ENCODE measurements around the gene ROGDI. TPM values are rescaled to one million over a fixed set of nuclear protein-coding genes. Genes with fewer than 3 reads are reported as not detected.

The ROGDI gene
- total RNA-seq, 1 donor from 2014 or later: 3.3 TPM

DNA sequence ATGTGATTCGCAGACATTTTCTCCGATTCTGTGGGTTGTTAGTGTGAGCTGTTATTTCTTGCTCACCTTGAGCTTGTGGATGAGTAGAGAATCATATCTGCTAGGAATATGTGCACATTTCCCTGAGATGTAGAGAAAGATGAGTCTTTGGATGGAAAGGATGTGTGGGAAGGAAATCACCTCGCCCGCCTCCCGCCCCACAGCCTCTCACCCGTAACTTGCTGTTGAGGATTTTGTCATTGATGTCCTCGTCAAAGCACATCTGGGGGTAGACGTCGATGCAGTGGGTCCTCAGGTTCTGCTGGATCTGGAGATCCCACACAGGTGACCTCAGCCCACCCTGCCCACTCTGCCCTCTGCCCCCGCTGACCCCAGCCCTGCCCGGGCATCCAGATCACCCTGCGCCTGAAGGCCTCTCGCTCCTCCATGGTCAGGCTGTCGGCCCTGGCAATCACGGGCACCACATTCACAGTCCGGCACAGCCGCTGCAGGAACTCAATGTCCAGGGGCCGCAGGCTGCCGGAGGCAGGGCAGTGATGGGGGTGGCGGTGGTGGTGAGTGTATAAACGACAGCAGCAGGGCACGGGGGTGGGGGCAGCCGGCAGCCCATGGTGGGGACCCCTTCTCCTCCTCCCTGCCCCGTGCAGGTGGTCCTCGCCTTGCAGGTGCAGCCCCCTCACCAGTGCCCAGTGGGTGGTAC lies 19.0 kb downstream of the ROGDI start:
- intact Hi-C loops (cut with micrococcal nuclease): no loop called here
- Mint-ChIP-seq H3K4me1 (ENCODE audit: low read depth) (no peaks in the 10 kb centered on the region), H3K4me3 (no peak overlapping the region), H3K27me3 (ENCODE audit: insufficient read depth) (peaks cover 2% of the 10 kb centered on the region), H3K9me3 (no peaks in the 10 kb centered on the region), H3K27ac (no peak overlapping the region), H3K36me3 (ENCODE audit: low read depth) (no peaks in the 10 kb centered on the region)
- DNase-seq (ENCODE audit: low spot score): no peak

GRCh38 chr16:4780235-4780634 lies 22.2 kb downstream of the ROGDI start:
- Mint-ChIP-seq H3K27ac (no peak overlapping the region), H3K27me3 (ENCODE audit: insufficient read depth) (no peaks in the 10 kb centered on the region), H3K4me1 (ENCODE audit: low read depth) (no peaks in the 10 kb centered on the region), H3K4me3 (no peak overlapping the region), H3K9me3 (no peaks in the 10 kb centered on the region), H3K36me3 (ENCODE audit: low read depth) (no peaks in the 10 kb centered on the region)
- DNase-seq (ENCODE audit: low spot score): no peak
- intact Hi-C loops (cut with micrococcal nuclease): no loop called here

DNA sequence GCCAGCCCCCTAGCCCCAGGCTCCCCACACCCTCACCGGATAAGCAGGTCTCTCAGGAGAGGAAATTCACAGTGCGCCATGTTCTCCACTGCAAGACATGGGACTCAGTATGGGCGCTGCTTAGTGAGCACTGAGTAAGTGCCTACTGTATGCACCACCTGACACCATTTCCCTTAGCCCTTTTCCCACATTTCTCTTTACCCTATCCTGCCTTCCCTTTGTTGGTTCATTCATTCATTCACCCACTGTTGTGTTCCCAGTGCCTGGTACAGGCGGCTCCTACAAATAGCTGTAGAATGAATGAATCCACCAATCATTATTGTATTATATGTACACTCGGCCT lies 24.4 kb downstream of the ROGDI start:
- intact Hi-C loops (cut with micrococcal nuclease): no loop called here
- Mint-ChIP-seq H3K36me3 (ENCODE audit: low read depth) (no peaks in the 10 kb centered on the region), H3K4me3 (no peak overlapping the region), H3K9me3 (no peaks in the 10 kb centered on the region), H3K27me3 (ENCODE audit: insufficient read depth) (no peaks in the 10 kb centered on the region), H3K27ac (no peak overlapping the region), H3K4me1 (ENCODE audit: low read depth) (no peaks in the 10 kb centered on the region)
- no peak for DNase-seq (ENCODE audit: low spot score)

- no peaks in the 10 kb centered on the region for H3K36me3 Mint-ChIP-seq (ENCODE audit: low read depth)
- intact Hi-C loops (cut with micrococcal nuclease): no loop called here
- no peaks in the 10 kb centered on the region for H3K27me3 Mint-ChIP-seq (ENCODE audit: insufficient read depth)
- no peaks in the 10 kb centered on the region for H3K4me1 Mint-ChIP-seq (ENCODE audit: low read depth)
- no peak overlapping the region for H3K27ac Mint-ChIP-seq
- no peaks in the 10 kb centered on the region for H3K9me3 Mint-ChIP-seq
- no peak overlapping the region for H3K4me3 Mint-ChIP-seq
- no peak for DNase-seq (ENCODE audit: low spot score)
These were observed 24.9 kb downstream of the ROGDI start for GRCh38 chr16:4777339-4778049.

DNA sequence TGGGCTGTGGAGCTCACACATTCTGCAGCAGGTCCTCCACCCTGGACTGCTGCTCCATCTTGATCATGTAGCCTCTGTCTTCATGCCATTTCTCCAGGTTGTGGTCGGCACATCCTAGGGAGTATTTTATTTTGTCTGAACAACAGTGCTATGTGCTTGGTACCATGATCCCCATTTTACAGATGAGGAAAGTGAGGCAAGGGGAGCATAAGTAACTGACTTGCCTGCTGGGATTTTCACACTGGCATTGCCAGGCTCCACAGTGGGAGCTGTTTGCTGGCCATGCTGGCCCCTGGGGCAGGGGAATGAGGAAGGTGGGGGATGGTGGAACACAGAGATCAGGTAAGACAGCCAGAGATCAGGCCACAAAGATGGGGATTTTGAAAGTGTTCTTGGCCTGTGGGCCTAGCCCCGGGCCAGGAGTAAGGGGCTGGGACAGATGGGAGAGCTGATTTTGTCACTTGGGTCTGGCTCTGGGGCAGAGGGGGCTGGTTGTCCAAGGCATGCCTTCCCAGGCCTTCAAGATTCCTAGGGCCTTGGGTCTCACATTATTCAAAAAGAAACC lies 26.2 kb downstream of the ROGDI start:
- Mint-ChIP-seq H3K9me3 (no peaks in the 10 kb centered on the region), H3K4me3 (no peak overlapping the region), H3K36me3 (ENCODE audit: low read depth) (no peaks in the 10 kb centered on the region), H3K27me3 (ENCODE audit: insufficient read depth) (no peaks in the 10 kb centered on the region), H3K4me1 (ENCODE audit: low read depth) (no peaks in the 10 kb centered on the region), H3K27ac (no peak overlapping the region)
- no peak for DNase-seq (ENCODE audit: low spot score)
- intact Hi-C loops (cut with micrococcal nuclease): no loop called here

GRCh38 chr16:4775005-4775404 lies 27.4 kb downstream of the ROGDI start:
- Mint-ChIP-seq H3K27me3 (ENCODE audit: insufficient read depth) (no peaks in the 10 kb centered on the region), H3K36me3 (ENCODE audit: low read depth) (no peaks in the 10 kb centered on the region), H3K4me1 (ENCODE audit: low read depth) (no peaks in the 10 kb centered on the region), H3K4me3 (no peak overlapping the region), H3K27ac (no peak overlapping the region), H3K9me3 (no peaks in the 10 kb centered on the region)
- DNase-seq (ENCODE audit: low spot score): no peak
- intact Hi-C loops (cut with micrococcal nuclease): no loop called here

DNA sequence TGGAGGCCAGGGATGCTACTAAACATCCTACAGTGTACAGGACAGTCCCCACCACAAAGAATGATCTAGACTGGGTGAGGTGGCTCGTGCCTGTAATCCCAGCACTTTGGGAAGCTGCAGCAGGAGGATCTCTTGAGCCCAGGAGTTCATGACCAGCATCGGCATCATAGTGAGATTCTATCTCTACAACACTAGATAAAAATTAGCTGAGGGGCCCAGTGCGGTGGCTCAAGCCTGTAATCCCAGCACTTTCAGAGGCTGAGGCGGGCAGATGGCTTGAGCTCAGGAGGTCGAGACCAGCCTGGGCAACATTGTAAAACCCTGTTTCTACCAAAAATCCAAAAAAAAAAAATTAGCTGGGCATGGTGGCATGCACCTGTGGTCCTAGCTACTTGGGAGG lies 30.1 kb downstream of the ROGDI start:
- Mint-ChIP-seq H3K4me3 (no peak overlapping the region), H3K9me3 (no peaks in the 10 kb centered on the region), H3K4me1 (ENCODE audit: low read depth) (peaks cover 11% of the 10 kb centered on the region), H3K27ac (no peak overlapping the region), H3K27me3 (ENCODE audit: insufficient read depth) (no peaks in the 10 kb centered on the region), H3K36me3 (ENCODE audit: low read depth) (no peaks in the 10 kb centered on the region)
- intact Hi-C loops (cut with micrococcal nuclease): no loop called here
- no peak for DNase-seq (ENCODE audit: low spot score)

DNA sequence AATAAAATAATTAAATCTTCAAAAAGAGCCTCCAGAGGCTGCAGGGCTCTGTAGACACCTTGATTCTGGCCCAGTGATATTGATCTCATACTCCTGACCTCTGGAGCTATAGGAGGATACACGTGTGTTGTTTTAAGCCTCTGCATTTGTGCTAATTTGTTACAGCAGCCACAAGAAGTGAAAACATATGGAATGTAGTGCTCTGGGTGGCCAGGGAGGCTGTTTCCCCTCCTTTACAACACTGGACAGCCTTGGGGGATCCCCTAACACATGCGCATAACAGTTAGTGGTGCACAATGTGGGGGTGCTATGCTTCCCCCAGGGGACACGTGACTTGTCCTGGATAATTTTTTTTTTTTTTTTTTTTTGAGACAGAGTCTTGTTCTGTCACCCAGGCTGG lies 30.8 kb downstream of the ROGDI start:
- no peaks in the 10 kb centered on the region for H3K36me3 Mint-ChIP-seq (ENCODE audit: low read depth)
- H3K27me3 Mint-ChIP-seq (ENCODE audit: insufficient read depth): no peaks in the 10 kb centered on the region
- H3K9me3 Mint-ChIP-seq: no peaks in the 10 kb centered on the region
- no peak for DNase-seq (ENCODE audit: low spot score)
- intact Hi-C loops (cut with micrococcal nuclease): no loop called here
- peaks cover 11% of the 10 kb centered on the region for H3K4me1 Mint-ChIP-seq (ENCODE audit: low read depth)
- no peak overlapping the region for H3K4me3 Mint-ChIP-seq
- no peak overlapping the region for H3K27ac Mint-ChIP-seq

GRCh38 chr16:4769306-4769638 lies 33.2 kb downstream of the ROGDI start:
- peak overlapping the region; percentile 95 for H3K4me3 Mint-ChIP-seq

DNA sequence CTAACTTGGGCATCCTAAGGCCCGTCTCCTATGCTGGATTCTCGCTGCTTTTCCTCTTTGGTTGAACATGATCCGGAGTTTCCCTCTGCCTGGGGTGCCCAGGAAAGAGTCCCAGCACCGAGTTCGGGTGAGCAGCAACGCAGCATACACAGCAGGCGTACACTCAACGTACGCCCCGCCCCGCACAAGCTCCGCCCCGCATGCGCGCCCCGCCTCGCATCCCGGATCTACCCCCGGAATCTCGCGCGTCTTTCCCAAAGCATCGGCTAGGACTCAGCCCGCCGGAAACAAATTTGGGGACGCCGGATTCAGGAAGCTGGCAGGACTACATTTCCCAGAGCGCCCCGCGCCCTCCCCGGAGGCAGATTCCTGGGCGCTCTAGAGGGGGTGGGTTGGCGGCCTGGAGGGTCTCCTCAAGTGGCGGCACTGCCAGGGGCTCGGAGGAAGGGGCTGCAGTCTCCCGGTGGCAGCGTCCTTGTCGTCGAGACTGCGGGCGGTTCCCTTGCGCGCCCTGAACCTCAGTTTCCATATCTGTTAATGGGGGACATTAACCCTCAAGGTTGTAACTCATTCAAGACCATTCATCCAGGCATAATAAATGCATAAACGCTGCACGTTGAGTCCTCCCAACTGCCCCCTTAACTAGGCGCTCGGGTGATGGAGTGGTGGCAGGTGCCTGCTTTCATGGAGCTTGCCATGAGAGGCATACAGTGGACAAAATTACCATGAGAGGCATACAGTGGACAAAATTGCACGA lies 33.7 kb downstream of the ROGDI start:
- Mint-ChIP-seq H3K9me3 (no peaks in the 10 kb centered on the region), H3K27me3 (ENCODE audit: insufficient read depth) (no peaks in the 10 kb centered on the region), H3K27ac (peak overlapping the region; percentile 87), H3K4me3 (peak overlapping the region; percentile 95), H3K4me1 (ENCODE audit: low read depth) (peaks cover 20% of the 10 kb centered on the region), H3K36me3 (ENCODE audit: low read depth) (no peaks in the 10 kb centered on the region)
- peak; percentile 85 for DNase-seq (ENCODE audit: low spot score)
- intact Hi-C loops (cut with micrococcal nuclease): loop anchor here (1.0 to 5.0 kb wide), 5 partner anchors 34 to 304 kb away; partner anchors contain the start of genes ALG1, GLYR1, NUDT16L1 and ROGDI

More at GRCh38 chr16:4769306-4769638, 33.2 kb downstream of the ROGDI start:
- Mint-ChIP-seq H3K4me1 (ENCODE audit: low read depth) (peaks cover 20% of the 10 kb centered on the region), H3K36me3 (ENCODE audit: low read depth) (no peaks in the 10 kb centered on the region), H3K27me3 (ENCODE audit: insufficient read depth) (no peaks in the 10 kb centered on the region), H3K27ac (peak overlapping the region; percentile 19), H3K9me3 (no peaks in the 10 kb centered on the region)
- DNase-seq (ENCODE audit: low spot score): no peak
- intact Hi-C loops (cut with micrococcal nuclease): loop anchor here (2.0 to 5.0 kb wide), 2 partner anchors 76 to 303 kb away; partner anchors contain the start of genes ALG1 and NUDT16L1

- Mint-ChIP-seq H3K4me1 (ENCODE audit: low read depth) (peaks cover 20% of the 10 kb centered on the region), H3K4me3 (peak overlapping the region; percentile 95), H3K27me3 (ENCODE audit: insufficient read depth) (no peaks in the 10 kb centered on the region), H3K27ac (peak overlapping the region; percentile 87), H3K9me3 (no peaks in the 10 kb centered on the region), H3K36me3 (ENCODE audit: low read depth) (no peaks in the 10 kb centered on the region)
- intact Hi-C loops (cut with micrococcal nuclease): loop anchor here (1.0 to 5.0 kb wide), 10 partner anchors 34 to 343 kb away; partner anchors contain the start of genes ALG1, ANKS3, DNAAF8 and DNAJA3
- DNase-seq (ENCODE audit: low spot score): no peak
These were observed 34.4 kb downstream of the ROGDI start for GRCh38 chr16:4767872-4768548.

DNA sequence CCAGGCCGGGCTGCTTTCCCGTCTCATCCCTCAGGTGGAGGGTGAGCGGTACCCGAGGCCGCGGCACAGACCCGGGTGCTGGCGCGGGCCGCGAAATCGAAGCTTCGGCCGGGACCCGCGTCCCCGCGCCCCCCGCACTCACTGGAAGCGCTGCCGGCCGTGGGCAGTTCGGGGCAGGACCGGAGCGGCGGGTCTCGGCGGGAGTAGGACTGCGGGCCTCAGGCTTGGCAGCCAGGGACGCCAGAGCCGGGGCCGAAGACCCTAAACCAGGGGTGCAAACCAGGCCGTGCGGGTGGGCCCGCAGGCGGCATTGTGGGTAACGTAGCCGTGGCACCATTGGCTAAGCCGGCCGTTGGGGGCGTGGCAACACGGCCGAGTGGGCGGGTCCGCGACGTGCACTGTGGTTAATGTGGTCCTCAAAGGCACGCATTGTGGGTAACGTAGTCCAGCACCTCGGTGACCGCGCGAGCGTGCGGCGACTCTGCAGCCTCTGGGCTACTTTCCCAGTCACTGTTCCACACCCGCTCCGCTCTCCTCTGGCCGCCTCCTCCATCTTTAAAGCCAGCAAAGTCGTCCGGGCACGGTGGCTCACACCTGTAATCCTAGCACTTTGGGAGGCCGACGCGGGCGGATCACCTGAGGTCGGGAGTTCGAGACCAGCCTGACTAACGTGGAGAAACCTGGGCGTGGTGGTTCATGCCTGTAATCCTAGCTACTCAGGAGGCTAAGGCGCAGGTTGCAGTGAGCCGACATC lies 35.4 kb downstream of the ROGDI start, which contains the start of gene ZNF500:
ZNF500 (minus strand) TSS at position 288 of the 754 bp plus-strand sequence. CDS start 1,184 bp downstream, outside the sequence.
- Mint-ChIP-seq H3K9me3 (no peaks in the 10 kb centered on the region), H3K36me3 (ENCODE audit: low read depth) (no peaks in the 10 kb centered on the region), H3K27me3 (ENCODE audit: insufficient read depth) (no peaks in the 10 kb centered on the region), H3K27ac (peak within 1 kb of the TSS; percentile 87), H3K4me3 (peak within 1 kb of the TSS; percentile 95), H3K4me1 (ENCODE audit: low read depth) (peaks cover 20% of the 10 kb centered on the region)
- DNase-seq (ENCODE audit: low spot score): peak; percentile 96
- intact Hi-C loops (cut with micrococcal nuclease): loop anchor here (1.0 to 5.0 kb wide), 6 partner anchors 33 to 342 kb away; partner anchors contain the start of genes ALG1, ANKS3, DNAAF8 and DNAJA3

Data from activated T-helper 1 cell treated with anti-CD3 and anti-CD28 coated beads, Interleukin-12 subunit alpha, Interleukin-12 subunit beta, Interleukin-2, Interleukin-4 antibody, amounts not matched to agents 30 ng/mL and 10 ng/mL and 1 ng/mL, durations not matched to agents 14 hours and 24 hours and 36 hours (primary cell).